ENCODE results near the gene CDH18.

- TF ChIP-seq CTCF (conservative IDR thresholded peaks at IDR 0.05; ENCODE audit: low read length) (no peak), EZH2phosphoT487 (IDR thresholded peaks at IDR 0.05; ENCODE audit: borderline replicate concordance, low read depth, low read length) (no peak)
Observed at GRCh38 chr5:19862711-19863110, 125.3 kb downstream of the CDH18 start.
